Upper lobe of right lung (tissue), 1 donor: ENCODE measurements around the gene PCDH10. TPM values are rescaled to one million over a fixed set of nuclear protein-coding genes. Genes with fewer than 3 reads are reported as not detected.
"Not testable (repeated sequence)": the region's sequence is repeated elsewhere in the genome, so short reads cannot be mapped to it uniquely, and the experiment has no call there.

ENCODE experiments used
- ATAC-seq: fragments of 200-7000 bp; cut with Tn5 transposase; one replicate; pipeline ENCODE4 v1.9.1; 2020; ENCODE audit warnings: mild to moderate bottlenecking, moderate library complexity
- DNase-seq: peaks from one replicate; pipeline ENCODE4 v3.0.0-alpha.2; 2020
- H3K27ac ChIP-seq: fragments of 200-600 bp; one replicate; pipeline ENCODE4 v1.8.0; 2022
- H3K27me3 ChIP-seq: fragments of 200-600 bp; one replicate; pipeline ENCODE4 v1.8.0; 2022; ENCODE audit warnings: mild to moderate bottlenecking
- H3K36me3 ChIP-seq: fragments of 200-600 bp; one replicate; pipeline ENCODE4 v1.8.0; 2022
- H3K4me1 ChIP-seq: fragments of 200-600 bp; one replicate; pipeline ENCODE4 v1.8.0; 2022
- H3K4me3 ChIP-seq: fragments of 200-600 bp; one replicate; pipeline ENCODE4 v1.8.0; 2022; ENCODE audit warnings: mild to moderate bottlenecking
- H3K9me3 ChIP-seq: fragments of 200-600 bp; one replicate; pipeline ENCODE4 v1.8.0; 2022
- intact Hi-C: fragments of 100-400 bp; cut with DNase I; formaldehyde crosslinking; loops from one replicate; pipeline ENCODE4 v1.11.0; 2022
- total RNA-seq: library from RNA; stranded (reverse); fragmentation: NEBNext Ultra II Directional; extraction: Animal tissue kit (Norgen Biotek cat#: 25700); gene quantifications from one replicate; pipeline ENCODE4 v1.2.1, GENCODE V29; 2021
- TF ChIP-seq, protein P1 (sequence below): fragments of 200-600 bp; IDR thresholded peaks from one replicate; pipeline ENCODE4 v1.8.0; 2022; ENCODE audit warnings: antibody characterized with exemption
- donor health status: DM: no; HTN: yes; CAD: no; lungs with severe emphysema.

PCDH10 gene
- total RNA-seq, 1 donor from 2014 or later = 0.41 TPM

- intact Hi-C loops = no loop called here
- Histone ChIP-seq H3K4me3 (no peak overlapping the region), H3K27ac (no peak overlapping the region), H3K9me3 (no peaks in the 10 kb centered on the region), H3K27me3 (no peaks in the 10 kb centered on the region), H3K36me3 (no peaks in the 10 kb centered on the region), H3K4me1 (no peaks in the 10 kb centered on the region)
- no peak for ATAC-seq
- TF ChIP-seq, protein P1, sequence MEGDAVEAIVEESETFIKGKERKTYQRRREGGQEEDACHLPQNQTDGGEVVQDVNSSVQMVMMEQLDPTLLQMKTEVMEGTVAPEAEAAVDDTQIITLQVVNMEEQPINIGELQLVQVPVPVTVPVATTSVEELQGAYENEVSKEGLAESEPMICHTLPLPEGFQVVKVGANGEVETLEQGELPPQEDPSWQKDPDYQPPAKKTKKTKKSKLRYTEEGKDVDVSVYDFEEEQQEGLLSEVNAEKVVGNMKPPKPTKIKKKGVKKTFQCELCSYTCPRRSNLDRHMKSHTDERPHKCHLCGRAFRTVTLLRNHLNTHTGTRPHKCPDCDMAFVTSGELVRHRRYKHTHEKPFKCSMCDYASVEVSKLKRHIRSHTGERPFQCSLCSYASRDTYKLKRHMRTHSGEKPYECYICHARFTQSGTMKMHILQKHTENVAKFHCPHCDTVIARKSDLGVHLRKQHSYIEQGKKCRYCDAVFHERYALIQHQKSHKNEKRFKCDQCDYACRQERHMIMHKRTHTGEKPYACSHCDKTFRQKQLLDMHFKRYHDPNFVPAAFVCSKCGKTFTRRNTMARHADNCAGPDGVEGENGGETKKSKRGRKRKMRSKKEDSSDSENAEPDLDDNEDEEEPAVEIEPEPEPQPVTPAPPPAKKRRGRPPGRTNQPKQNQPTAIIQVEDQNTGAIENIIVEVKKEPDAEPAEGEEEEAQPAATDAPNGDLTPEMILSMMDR = no peak
- no peak for DNase-seq
These were observed 59.7 kb downstream of the PCDH10 start for GRCh38 chr4:133208694-133209285.

DNA sequence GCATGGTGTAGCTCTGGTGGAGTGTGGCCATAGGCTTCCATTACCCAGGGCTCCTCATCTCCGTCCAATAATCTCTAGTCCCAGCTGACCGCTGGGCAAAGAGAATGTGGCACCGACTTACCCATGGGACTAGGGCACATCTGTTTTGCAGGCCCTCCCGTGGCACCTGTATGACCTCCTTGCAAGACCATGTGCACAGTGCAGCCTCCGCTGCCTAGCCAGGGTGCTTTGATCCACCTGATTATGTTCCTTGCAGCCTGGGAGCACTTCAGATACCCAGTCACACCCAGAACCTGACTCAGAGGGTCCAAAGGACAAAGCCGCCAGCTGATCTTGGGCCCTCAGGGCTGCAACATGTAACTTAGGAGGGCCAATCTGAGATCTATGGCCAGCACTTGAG, 84.8 kb downstream of the PCDH10 start:
- Histone ChIP-seq H3K4me3 (no peak overlapping the region), H3K27me3 (no peaks in the 10 kb centered on the region), H3K4me1 (no peaks in the 10 kb centered on the region), H3K9me3 (no peaks in the 10 kb centered on the region), H3K27ac (no peak overlapping the region), H3K36me3 (no peaks in the 10 kb centered on the region)
- intact Hi-C loops = no loop called here
- ATAC-seq (peak; percentile 41), DNase-seq (no peak)
- TF ChIP-seq, protein P1 = no peak

GRCh38 chr4:133240451-133240850, 91.4 kb downstream of the PCDH10 start:
- H3K4me1 ChIP-seq, H3K9me3 ChIP-seq, intact Hi-C loops, H3K4me3 ChIP-seq, DNase-seq, H3K36me3 ChIP-seq, H3K27me3 ChIP-seq, H3K27ac ChIP-seq, ATAC-seq: not testable (repeated sequence)
